VCaP (cell line): Measurements from ENCODE around the gene GABRB1.

Experiments
- H3K27ac ChIP-seq: fragments of 450-650 bp; 2 replicates; pipeline ENCODE4 v1.5.1; 2017
- TF ChIP-seq, protein P1 (sequence below): fragments of 450-650 bp; conservative IDR thresholded peaks from 2 replicates; pipeline ENCODE4 v1.5.1; 2017; ENCODE audit warnings: mild to moderate bottlenecking, moderate library complexity

GABRB1 gene

GRCh38 chr4:47218631-47219030, 187.3 kb downstream of the GABRB1 start:
- TF ChIP-seq, protein P1, sequence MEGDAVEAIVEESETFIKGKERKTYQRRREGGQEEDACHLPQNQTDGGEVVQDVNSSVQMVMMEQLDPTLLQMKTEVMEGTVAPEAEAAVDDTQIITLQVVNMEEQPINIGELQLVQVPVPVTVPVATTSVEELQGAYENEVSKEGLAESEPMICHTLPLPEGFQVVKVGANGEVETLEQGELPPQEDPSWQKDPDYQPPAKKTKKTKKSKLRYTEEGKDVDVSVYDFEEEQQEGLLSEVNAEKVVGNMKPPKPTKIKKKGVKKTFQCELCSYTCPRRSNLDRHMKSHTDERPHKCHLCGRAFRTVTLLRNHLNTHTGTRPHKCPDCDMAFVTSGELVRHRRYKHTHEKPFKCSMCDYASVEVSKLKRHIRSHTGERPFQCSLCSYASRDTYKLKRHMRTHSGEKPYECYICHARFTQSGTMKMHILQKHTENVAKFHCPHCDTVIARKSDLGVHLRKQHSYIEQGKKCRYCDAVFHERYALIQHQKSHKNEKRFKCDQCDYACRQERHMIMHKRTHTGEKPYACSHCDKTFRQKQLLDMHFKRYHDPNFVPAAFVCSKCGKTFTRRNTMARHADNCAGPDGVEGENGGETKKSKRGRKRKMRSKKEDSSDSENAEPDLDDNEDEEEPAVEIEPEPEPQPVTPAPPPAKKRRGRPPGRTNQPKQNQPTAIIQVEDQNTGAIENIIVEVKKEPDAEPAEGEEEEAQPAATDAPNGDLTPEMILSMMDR = no peak
- H3K27ac ChIP-seq = no peak overlapping the region

- TF ChIP-seq, protein P1 = no peak
- H3K27ac ChIP-seq = no peak overlapping the region
Measured at GRCh38 chr4:47219586-47219985, 188.2 kb downstream of the GABRB1 start.

- TF ChIP-seq, protein P1 = no peak
- no peak overlapping the region for H3K27ac ChIP-seq
Measured at GRCh38 chr4:47221721-47222120, 190.4 kb downstream of the GABRB1 start.

DNA sequence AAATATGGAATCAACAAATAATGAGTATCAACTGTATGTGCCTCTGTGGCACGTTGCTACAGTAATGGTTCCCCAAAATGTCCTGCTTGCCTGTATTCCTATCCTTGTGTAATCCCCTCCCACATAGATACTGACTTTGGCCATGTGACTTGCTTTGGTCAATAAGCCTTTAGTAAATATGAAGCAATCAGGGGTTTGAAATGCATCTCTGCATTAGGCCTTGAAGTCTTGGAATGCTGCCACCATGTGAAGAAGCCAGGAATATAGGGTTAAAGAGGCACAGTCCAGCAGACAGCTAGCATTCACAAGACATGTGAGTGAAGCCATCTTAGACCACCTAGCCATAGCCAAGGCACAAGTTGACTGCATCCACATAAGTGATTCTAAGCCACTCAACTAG, 190.9 kb downstream of the GABRB1 start:
- TF ChIP-seq, protein P1 = no peak
- no peak overlapping the region for H3K27ac ChIP-seq

GRCh38 chr4:47224361-47224760, 193.0 kb downstream of the GABRB1 start:
- H3K27ac ChIP-seq = no peak overlapping the region
- TF ChIP-seq, protein P1 = no peak

GRCh38 chr4:47235721-47236120, 204.4 kb downstream of the GABRB1 start:
- no peak overlapping the region for H3K27ac ChIP-seq
- TF ChIP-seq, protein P1 = no peak

DNA sequence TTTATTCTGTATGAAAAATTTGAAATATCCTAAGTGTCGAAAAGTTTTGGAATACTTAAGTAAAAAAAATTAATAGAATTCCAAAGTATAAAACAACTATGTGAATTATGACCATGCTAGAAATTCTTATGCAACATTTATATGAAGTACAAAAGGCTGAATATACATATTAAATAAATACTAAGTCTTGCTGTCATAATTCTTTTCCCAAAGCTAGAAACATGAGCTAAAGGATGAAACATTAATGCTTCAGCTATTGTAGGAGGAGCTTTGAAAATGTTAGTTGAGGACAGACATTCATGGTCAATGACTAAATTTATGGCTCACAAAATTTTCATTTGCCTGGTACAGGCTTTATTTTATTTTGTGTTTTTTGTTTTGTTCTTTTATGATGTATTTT, 207.3 kb downstream of the GABRB1 start:
- TF ChIP-seq, protein P1 = no peak
- H3K27ac ChIP-seq = no peak overlapping the region

DNA sequence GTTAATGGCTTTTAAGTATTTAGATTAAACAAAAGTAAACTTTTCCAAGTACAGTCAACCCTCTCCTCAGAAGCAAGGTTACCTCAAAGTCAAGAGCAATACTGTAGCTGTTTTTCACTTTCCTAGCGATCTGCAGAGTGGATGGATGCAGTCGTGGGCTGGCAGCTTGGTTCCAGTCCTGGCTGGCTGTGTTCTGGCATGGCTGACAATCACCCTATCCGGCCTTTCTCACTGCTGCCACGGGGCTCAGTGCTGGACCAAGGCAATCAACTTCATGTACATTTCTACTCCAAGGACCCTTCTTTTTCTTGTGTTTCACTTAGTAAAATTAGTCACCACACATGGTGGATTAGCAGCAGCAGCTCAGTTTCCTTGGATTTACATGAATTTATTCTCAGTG, 208.3 kb downstream of the GABRB1 start:
- TF ChIP-seq, protein P1 = no peak
- H3K27ac ChIP-seq = no peak overlapping the region
